HG03045 (cell line): ENCODE results near the gene KCTD1.

Experiments
- ATAC-seq: cut with Tn5 transposase; IDR thresholded peaks from one replicate; pipeline ENCODE4 v1.9.1; 2021; ENCODE audit warnings: mild to moderate bottlenecking, moderate library complexity; ENCODE audit not compliant: unreplicated experiment

The KCTD1 gene

GRCh38 chr18:26524504-26525351 lies 23.6 kb downstream of the KCTD1 start:
- no peak for ATAC-seq

GRCh38 chr18:26524002-26524401 lies 24.4 kb downstream of the KCTD1 start:
- ATAC-seq = no peak

DNA sequence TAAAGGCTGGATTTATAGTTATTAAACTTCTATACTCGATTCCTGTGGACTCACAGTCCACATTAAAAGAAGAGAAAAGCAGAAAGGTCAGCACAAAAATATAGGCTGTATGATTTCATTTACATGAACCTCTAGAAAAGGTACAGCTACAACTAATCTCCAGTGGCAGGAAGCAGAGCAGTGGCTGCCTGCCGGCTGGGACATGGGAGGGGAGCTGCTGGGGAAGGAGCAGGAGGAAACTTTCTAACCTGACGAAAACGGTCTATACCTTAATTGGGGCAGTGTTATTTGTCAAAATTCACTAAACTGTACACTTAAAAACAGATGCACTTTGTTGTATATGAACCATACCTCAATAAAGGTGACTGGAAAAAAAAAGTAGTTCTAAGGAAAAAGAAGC lies 26.7 kb downstream of the KCTD1 start:
- no peak for ATAC-seq

DNA sequence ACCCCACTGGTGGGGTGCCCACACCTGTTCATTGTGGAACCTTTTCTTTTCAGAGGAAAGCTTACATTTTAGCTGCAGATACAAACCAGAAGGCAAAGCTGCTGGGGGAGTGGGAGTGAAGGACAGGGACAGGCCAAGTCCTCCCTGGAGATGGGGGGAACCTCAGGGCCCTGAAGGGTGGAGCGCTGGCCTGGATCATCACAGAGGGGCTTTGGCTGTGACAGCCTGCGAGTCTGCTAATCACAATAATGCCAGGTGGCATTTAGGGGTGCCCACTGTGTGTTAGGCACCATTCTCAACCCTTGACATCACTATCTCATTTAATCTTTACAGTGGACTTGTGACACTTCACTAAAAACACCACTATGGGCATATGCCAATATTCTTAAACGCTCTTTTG lies 27.4 kb downstream of the KCTD1 start:
- ATAC-seq = no peak

- no peak for ATAC-seq
These were observed 29.2 kb downstream of the KCTD1 start for GRCh38 chr18:26519114-26519513.

DNA sequence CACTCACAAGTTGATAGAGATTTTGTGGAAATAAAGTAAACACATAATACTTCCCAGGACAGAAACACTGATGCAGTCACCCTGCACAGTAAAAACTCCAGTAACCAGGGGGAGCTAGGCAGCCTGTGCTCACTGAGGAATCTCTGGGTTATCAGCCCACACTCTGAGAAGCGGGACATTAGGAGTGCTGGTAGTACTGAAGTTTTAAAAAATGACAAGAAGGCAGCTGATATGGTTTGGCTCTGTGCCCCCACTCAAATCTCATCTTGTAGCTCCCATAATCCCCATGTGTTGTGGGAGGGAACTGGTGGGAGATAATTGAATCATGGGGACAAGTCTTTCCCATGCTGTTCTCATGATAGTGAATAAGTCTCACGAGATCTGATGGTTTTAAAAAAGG lies 31.4 kb downstream of the KCTD1 start:
- no peak for ATAC-seq

- no peak for ATAC-seq
These were observed 32.5 kb downstream of the KCTD1 start for GRCh38 chr18:26515643-26516487.

DNA sequence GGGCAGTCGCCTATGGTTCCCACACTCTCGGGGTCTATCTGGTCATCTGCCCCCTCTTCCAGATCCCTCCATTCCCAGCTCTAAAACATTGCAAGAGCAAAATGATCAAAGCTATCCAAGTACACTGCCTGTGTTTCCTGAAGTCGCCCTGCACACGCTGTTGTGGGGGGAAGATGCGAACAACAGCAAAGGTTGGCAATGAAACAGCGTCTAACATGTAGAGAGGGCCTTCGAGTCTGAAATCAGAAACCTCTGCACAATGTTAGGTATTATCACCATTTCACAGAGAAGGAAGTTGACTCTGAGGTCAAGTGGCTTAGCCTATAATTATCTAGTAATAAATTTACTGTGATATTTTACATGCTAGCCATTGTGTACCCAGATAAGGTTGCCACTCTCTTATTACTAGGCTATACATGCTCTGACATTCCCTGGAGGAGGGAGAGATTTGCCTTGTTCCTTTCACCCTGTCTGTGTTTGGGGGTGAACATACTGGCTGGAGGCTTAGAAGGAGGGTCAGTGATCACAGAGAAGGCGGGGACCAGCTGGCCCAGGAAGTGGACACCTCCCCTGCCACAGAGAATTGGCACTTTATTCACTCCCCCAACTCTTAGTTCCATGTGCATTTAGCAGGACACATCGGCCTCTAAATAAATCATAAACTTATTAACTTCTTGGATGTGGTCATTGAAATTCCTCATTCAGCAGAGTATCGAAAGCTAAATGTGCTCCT lies 36.8 kb downstream of the KCTD1 start:
- ATAC-seq = no peak

GRCh38 chr18:26510337-26510736 lies 38.0 kb downstream of the KCTD1 start:
- no peak for ATAC-seq

DNA sequence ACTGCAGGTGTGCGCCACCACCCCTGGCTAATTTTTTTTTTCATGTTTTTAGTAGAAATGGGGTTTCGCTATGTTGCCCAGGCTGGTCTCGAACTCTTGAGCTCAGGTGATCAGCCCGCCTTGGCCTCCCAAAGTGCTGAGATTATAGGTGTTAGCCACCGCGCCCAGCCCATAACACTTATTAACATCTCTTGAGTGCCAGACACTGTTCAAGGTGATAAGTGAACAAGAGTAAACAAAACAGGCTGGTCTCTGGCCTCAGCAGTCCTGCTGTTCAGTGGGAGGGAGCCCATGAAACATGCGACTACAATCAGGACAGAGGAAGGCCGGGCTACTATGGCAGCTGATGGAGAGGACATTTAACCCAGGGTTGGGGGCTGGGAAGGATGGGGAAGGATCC lies 42.3 kb downstream of the KCTD1 start:
- ATAC-seq = no peak

GRCh38 chr18:26504831-26505230 lies 43.5 kb downstream of the KCTD1 start:
- ATAC-seq = no peak

GRCh38 chr18:26503382-26503781 lies 45.0 kb downstream of the KCTD1 start:
- no peak for ATAC-seq

- no peak for ATAC-seq
These were observed 45.5 kb downstream of the KCTD1 start for GRCh38 chr18:26502823-26503222.

DNA sequence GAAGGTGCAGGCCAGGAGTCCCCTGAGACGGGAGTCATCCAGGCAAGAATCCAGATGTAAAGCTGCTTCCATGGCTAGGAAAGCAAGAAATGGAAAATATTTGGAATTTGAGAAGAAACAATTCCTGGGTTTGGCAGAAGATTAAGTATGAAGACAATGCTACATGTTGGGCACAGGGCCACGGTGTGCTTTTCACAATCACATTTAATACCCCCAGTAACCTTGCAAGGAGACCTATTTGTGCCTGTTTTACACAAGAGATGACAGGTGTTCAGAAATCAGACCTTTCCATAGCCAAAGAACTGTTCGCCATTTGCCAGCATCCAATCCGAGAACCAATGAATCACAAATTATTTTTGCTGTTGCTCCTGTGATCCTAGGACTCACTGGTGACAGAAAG lies 50.5 kb downstream of the KCTD1 start:
- no peak for ATAC-seq

GRCh38 chr18:26496528-26496927 lies 51.8 kb downstream of the KCTD1 start:
- no peak for ATAC-seq

DNA sequence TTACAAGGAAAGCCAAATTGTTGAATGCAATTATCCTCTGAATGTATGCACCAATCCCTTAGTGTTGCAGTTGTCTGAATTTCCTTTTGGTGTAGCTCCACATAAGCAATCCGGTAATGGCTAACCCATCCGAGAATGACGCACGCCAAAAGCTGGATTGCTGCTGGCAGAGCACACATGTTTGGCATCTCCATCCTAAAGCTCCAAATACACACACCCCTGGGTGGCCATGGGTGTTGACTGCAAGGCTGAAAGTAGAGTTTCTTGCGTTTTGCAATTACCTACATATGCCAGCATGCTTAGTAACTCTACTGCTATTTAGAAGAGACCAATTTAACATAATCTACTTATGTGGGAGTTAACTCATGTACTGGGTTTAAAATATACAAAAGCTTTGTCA lies 53.1 kb downstream of the KCTD1 start:
- no peak for ATAC-seq

DNA sequence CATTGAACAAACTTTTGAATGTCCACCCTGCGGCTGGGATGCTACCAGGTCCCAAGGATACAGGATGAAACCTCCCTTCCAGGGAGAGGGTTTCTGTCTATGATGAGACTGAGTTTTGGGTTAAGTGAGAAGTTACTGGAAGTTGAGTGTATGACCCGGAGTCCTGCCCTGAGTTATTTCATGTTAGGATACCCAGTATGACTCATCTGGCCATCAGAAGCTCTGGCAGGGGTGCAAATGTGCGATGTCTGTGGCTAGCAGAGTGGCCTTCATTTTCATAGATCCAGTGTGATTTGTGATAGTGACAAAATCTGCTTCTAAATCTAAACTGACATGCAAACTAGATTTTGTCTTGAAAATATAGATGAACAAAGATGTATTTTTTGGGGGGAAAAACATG lies 55.3 kb downstream of the KCTD1 start:
- ATAC-seq = no peak

DNA sequence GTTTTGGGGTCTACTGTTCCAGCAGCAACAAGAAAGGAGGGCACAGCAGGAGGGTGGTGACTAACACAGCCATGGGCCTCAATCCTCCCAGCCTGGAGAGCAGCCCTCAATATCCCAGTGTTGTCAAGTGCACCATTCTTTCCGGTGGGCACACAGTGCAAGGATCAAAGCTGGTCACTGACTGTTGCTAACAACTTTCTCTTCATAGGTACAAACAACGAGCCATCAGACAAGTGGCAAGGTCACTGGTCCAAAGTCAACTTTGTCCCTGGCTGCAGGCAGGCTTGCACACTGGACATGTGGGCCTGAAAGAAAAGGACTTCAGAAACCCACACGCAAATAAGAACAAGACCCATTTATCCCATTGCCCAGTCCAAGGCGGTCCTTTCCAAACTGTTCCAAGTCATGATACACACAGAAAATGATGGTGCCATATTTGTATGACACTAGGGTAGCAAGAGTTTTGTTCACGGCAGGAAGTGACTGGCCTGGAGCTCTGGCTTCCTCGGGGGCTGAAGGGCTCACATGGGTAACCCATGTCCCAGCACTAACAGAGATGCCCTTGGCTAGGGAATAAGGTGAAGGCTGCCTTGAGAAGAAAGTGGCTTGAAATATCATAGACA lies 57.0 kb downstream of the KCTD1 start:
- ATAC-seq = no peak

- no peak for ATAC-seq
These were observed 58.5 kb downstream of the KCTD1 start for GRCh38 chr18:26489881-26490280.

DNA sequence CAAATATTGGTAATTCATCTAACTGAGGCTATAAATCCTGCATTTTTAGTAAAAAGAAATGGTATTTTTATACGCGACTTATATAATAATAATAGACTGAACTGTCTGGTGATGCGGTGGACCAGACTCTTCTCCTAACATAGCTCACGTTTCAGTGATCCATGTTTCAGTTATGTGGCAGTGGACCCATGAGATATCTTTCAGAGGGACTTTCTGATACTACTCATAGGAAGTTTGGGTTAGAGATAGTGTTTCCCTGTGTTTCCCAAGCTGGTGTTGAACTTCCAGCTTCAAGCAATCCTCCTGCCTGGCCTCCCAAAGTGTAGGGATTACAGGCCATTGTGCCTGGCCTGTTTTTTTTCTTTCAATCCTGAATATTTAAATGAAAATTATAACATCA lies 59.2 kb downstream of the KCTD1 start:
- no peak for ATAC-seq

- no peak for ATAC-seq
These were observed 59.8 kb downstream of the KCTD1 start for GRCh38 chr18:26488417-26489009.
